Astrocyte (in vitro differentiated cells and primary cell): Measurements from ENCODE around the gene DNAH5.

Source experiments
- EZH2 ChIP-seq: IDR thresholded peaks from 2 replicates; pipeline ENCODE4 v1.6.1; 2012; ENCODE audit warnings: mild to moderate bottlenecking, low read length, inconsistent platforms; ENCODE audit not compliant: insufficient read depth
- TF ChIP-seq, protein P1 (sequence below): IDR thresholded peaks from 2 replicates; pipeline ENCODE4 v1.5.1; 2011; ENCODE audit warnings: low read depth, mild to moderate bottlenecking, inconsistent platforms, low read length, moderate library complexity; ENCODE audit not compliant: insufficient read depth

DNA sequence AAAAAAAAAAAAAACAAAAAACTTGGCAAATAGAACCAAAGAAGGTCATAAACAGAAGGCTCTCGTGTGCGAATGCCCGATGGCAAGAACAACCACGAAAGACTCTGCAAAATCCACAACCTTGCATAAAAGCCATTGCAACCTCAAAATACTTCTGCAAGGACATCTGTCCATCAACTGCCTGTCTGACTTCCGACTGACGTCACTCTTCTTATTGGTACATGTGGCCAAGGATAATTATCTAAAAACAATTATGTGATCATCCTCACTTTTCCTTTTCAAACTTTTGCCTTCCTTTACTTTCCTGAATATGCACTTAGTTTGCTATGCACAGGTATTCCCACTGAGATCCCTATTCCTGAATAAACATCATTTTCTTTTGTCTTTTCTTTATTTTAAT lies 29.2 kb upstream of the DNAH5 start:
- TF ChIP-seq, protein P1, sequence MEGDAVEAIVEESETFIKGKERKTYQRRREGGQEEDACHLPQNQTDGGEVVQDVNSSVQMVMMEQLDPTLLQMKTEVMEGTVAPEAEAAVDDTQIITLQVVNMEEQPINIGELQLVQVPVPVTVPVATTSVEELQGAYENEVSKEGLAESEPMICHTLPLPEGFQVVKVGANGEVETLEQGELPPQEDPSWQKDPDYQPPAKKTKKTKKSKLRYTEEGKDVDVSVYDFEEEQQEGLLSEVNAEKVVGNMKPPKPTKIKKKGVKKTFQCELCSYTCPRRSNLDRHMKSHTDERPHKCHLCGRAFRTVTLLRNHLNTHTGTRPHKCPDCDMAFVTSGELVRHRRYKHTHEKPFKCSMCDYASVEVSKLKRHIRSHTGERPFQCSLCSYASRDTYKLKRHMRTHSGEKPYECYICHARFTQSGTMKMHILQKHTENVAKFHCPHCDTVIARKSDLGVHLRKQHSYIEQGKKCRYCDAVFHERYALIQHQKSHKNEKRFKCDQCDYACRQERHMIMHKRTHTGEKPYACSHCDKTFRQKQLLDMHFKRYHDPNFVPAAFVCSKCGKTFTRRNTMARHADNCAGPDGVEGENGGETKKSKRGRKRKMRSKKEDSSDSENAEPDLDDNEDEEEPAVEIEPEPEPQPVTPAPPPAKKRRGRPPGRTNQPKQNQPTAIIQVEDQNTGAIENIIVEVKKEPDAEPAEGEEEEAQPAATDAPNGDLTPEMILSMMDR: no peak
- TF ChIP-seq EZH2: no peak
